AG04449 (cell line): ENCODE results near the gene COL2A1.

Source experiments
- CTCF ChIA-PET: fragments of 350-600 bp; formaldehyde crosslinking; extraction: SDS; loops from one replicate; lab custom pipeline; 2021; ENCODE audit warnings: antibody characterized with exemption; lab: Yijun Ruan, JAX
- POLR2A ChIA-PET: fragments of 400-600, 350-600 bp; formaldehyde crosslinking; extraction: SDS; loops from one replicate; lab custom pipeline; 2020; ENCODE audit warnings: antibody characterized with exemption, inconsistent platforms; lab: Yijun Ruan, JAX
- DNase-seq: peaks from one replicate; pipeline ENCODE4 v3.0.0-alpha.2; 2010; ENCODE audit warnings: low read depth, low spot score
- H3K4me3 ChIP-seq: 2 replicates; pipeline ENCODE4 v1.5.1; 2011; ENCODE audit warnings: low read depth, mild to moderate bottlenecking, control low read depth, low read length
- CTCF ChIP-seq: IDR thresholded peaks from one replicate; pipeline ENCODE4 v1.5.1; 2011; ENCODE audit warnings: mild to moderate bottlenecking, moderate library complexity, low read length, control low read depth, inconsistent platforms; ENCODE audit not compliant: insufficient read depth; ENCODE audit errors: missing control alignments

Gene COL2A1

GRCh38 chr12:47954058-47954457, 50.2 kb downstream of the COL2A1 start:
- POLR2A ChIA-PET = no interaction called here
- CTCF ChIA-PET = interaction anchor here (0.5 to 10.5 kb wide), 6 partner anchors 10 to 210 kb away, joined by 3 to 163 read pairs (median 4); partner anchors contain the start of gene TMEM106C
- DNase-seq = no peak
- H3K4me3 ChIP-seq = no peak overlapping the region
- no peak for TF ChIP-seq CTCF

GRCh38 chr12:47950856-47951468, 53.3 kb downstream of the COL2A1 start:
- no peak for DNase-seq
- CTCF ChIA-PET = interaction anchor here (1.2 to 10.5 kb wide), 16 partner anchors 13 to 235 kb away, joined by 3 to 163 read pairs (median 15); partner anchors contain the start of gene TMEM106C
- no peak for TF ChIP-seq CTCF
- POLR2A ChIA-PET = no interaction called here
- H3K4me3 ChIP-seq = no peak overlapping the region

DNA sequence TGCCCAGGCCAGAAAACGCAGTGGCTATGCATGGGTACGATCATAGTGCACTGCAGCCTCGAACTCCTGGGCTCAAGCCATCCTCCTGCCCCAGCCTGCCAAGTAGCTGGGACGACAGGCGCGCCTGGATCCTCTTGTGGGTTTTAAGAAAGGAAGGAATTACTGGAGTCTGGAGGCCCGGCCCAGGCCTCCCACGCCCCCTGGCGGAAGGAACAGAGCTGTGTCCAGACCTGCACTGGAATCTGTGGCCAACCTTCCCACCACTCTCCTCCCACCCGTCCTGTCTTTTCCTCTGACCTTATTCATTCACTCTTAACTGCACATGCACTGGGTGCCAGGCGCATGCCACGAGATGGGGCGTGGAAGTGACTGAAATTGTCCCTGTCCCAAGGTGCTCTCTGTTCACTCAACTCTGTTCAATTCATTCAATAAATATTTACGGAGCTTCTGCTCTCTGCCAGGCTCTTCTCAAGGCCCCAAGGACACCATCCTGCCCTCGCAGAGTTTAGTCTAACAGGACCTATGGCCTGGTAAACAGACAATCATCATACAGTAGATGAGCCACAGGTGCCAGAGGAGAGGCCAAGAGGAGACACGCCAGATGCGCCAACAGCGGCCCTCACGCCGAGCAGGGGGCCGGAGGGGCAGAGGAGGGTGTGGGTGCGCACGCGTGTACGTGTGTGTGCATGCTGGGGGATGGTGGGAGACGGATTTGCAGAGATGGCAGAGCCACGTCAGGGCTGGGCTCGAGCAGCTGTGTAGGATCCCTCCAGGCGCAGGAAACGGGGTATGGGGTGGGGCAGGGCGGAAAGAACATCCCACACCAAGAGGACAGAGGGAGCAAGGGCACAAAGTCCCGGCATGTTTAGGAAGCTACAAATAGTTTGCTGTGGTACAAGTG, 54.6 kb downstream of the COL2A1 start:
- ChIA-PET POLR2A (interaction anchor here (0.5 kb wide), 1 partner anchor 9 kb away, joined by 3 read pairs; no protein-coding TSS in a partner anchor), CTCF (interaction anchor here (0.7 to 10.5 kb wide), 37 partner anchors 8 to 669 kb away, joined by 3 to 163 read pairs (median 8); partner anchors contain the start of genes TMEM106C and VDR)
- DNase-seq = peak; percentile 23
- H3K4me3 ChIP-seq = no peak overlapping the region
- TF ChIP-seq CTCF = peak; percentile 97

- no peak for TF ChIP-seq CTCF
- CTCF ChIA-PET = interaction anchor here (0.9 to 10.5 kb wide), 11 partner anchors 11 to 242 kb away, joined by 3 to 131 read pairs (median 8); partner anchors contain the start of genes RPAP3, TMEM106C and VDR
- DNase-seq = no peak
- no peak overlapping the region for H3K4me3 ChIP-seq
- POLR2A ChIA-PET = no interaction called here
Observed at GRCh38 chr12:47947341-47947740, 56.9 kb downstream of the COL2A1 start.

- ChIA-PET CTCF (interaction anchor here (0.6 to 10.5 kb wide), 13 partner anchors 11 to 241 kb away, joined by 3 to 131 read pairs (median 7); partner anchors contain the start of genes RPAP3, TMEM106C and VDR), POLR2A (no interaction called here)
- no peak for DNase-seq
- no peak overlapping the region for H3K4me3 ChIP-seq
- TF ChIP-seq CTCF = no peak
Observed at GRCh38 chr12:47946413-47947323, 57.6 kb downstream of the COL2A1 start.
